NCI-H2171 treated with DMSO at 0.1 percent for 48 hours (cell line): ENCODE measurements around the gene SPINT1.

Experiments
- DNase-seq: peaks from one replicate; lab custom pipeline; 2025; lab: John Stamatoyannopoulos, UW

Gene SPINT1

DNA sequence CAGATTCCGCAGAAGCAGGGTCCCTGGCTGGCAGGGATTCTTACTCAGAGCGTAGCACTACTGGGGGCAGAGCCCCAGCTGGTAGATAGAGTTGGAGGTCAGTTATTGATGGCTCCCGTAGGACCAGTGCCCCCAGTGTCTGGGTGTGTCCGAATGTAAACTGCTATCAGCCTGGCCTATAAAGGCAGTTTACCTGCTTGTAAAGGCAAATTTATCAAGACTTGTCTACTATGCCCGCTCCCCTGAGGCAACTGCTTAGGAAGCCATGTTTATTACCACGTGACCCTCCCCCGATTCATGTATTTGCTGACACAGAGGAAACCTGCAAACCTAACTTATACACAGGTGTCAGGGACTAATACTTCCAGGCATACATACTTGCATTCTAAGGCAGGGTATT, 14.7 kb upstream of the SPINT1 start:
- DNase-seq, result no peak

DNA sequence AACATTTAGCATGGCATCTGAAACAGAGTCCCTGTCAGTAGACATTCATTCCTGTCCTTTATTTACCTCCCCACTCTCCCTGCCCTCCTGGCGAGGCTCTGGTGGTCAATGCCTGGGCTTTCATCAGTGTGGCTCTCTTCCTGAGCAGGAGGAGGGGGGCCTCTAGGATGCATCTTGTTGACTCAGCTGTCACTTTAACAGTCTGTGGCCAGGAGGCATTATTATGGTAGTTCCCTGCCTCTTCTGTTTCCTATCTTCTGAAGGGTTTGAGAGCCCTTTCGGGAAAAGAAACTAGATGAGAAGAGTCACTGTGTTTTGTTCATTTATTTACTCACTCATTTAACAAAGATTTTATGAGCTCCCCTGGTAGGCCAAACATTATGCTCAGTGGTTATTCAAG, 13.0 kb upstream of the SPINT1 start:
- no peak for DNase-seq

DNA sequence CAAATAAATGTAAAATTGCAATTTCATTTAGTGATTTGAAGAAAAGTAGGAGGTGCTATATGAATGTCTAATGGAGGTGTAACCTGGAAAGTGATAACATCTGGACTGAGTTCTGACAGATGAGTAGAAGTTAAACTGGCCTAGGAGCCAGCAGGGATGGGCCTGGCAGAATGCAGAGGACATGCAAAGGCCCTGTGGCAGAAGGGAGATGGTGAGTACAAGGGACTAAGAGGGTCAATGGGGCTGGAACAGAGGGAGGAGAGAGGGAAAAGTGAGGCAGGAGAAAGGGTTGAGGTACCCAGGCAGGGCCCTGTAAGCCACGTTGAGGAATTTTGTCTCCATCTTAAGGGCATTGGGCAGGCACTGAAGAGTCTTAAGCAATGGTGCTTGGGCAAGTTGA, 12.0 kb upstream of the SPINT1 start:
- no peak for DNase-seq

DNA sequence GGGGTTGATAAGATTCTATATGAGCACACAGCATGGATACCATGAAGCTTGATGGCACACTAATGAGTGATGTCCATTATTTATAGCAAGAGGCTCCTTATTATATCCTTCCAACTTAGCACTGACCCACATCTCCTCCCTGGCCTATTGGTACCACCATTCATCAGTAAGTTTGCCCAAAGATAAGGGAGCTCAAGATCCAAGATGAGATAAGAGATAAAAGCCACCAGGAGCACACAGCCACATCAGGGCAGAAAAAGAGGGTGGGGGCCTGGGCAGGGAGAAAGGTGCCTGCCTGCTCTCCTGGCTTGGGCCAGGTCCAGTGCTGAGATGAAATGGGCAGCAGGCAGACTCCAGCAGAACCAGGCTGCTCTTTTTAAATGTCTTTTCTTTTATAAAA, 10.9 kb upstream of the SPINT1 start:
- DNase-seq, result no peak

GRCh38 chr15:40836020-40836419, 7.8 kb upstream of the SPINT1 start:
- no peak for DNase-seq

DNA sequence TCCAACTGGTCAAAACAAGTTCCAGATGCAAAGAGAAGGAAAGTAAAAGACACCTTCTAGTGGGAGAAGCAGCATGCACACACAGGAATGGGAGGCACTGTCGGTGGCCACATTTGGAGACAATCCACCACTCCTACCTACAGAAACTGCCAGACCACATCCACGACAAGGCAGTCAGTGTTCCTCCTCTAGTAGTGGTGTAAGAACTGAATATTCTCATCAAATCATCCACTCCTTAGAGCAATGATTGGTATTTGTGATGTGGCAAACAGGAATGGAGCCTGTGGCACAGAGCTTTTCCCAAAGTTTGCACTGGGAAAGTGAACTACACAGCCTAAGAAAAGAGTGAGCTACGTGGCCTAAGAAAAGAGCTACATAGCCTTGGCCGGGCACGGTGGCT, 5.1 kb upstream of the SPINT1 start:
- DNase-seq, result no peak

DNA sequence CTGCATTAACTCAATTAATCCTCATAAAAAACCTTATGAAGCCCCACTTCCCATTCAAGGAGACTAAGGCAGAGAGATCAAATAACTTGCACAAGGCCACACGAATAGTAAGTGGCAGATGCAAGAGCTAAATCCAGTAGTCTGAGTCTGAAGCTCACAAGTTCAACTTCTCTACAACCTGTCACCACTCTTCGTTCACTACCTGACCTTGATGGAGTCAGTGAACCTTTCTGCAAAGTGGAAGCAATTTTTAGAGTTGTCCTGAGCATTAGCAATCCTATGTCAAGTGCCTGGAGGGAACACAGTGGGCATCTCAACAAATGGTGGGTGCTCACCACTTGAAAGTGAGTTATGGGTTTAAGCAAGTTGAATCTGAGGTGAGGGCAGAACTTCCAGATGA, 2.1 kb upstream of the SPINT1 start:
- no peak for DNase-seq

DNA sequence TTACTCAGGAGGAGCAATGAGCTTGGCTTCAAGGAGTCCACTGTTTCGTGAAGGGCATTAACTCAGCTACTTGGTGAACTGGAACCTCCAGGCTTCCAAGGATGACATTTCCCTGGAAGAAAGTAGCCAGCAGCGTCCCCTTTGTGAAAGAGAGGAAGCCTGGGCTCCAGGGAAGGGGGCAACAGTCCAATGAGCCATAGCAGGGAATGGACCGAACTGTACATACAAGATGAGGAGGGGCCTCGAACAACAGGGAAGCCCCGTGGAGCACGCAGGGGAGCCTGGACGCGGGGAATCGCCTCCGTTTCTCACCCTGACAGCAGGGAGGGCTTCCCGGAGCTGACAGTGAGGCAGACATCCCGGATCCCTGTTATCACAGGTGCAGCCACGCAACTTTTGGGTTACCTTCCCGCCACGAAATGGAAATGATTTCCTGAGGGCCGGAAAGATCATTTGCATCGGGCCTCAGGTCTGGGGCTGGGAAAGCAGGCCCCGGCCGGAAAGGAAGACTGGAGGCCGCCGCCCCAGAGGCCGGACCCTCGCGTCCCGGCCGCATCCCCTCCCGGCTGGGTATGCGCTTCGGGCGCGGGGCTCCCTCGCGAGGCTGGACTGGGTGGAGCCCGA, 475 bp upstream of the SPINT1 start:
- DNase-seq, result no peak

DNA sequence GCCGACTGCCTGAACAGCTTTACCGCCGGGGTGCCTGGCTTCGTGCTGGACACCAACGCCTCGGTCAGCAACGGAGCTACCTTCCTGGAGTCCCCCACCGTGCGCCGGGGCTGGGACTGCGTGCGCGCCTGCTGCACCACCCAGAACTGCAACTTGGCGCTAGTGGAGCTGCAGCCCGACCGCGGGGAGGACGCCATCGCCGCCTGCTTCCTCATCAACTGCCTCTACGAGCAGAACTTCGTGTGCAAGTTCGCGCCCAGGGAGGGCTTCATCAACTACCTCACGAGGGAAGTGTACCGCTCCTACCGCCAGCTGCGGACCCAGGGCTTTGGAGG, 815 bp downstream of the SPINT1 start:
- DNase-seq, result peak; percentile 32

DNA sequence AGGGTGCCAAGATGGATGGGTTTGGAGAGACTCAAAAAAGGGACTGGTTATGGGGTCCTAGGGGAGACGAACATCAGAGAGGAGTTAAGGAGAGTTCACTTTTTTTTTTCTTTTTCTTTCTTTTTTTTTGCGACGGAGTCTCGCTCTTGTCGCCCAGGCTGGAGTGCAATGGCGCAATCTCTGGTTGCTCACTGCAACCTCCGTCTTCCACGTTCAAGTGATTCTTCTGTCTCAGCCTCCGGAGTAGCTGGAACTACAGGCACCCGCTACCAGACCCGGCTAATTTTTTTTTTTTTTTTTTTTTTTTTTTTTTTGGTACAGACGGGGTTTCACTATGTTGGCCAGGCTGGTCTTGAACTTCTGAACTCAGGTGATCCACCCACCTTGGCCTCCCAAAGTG, 1.2 kb downstream of the SPINT1 start:
- DNase-seq, result no peak

DNA sequence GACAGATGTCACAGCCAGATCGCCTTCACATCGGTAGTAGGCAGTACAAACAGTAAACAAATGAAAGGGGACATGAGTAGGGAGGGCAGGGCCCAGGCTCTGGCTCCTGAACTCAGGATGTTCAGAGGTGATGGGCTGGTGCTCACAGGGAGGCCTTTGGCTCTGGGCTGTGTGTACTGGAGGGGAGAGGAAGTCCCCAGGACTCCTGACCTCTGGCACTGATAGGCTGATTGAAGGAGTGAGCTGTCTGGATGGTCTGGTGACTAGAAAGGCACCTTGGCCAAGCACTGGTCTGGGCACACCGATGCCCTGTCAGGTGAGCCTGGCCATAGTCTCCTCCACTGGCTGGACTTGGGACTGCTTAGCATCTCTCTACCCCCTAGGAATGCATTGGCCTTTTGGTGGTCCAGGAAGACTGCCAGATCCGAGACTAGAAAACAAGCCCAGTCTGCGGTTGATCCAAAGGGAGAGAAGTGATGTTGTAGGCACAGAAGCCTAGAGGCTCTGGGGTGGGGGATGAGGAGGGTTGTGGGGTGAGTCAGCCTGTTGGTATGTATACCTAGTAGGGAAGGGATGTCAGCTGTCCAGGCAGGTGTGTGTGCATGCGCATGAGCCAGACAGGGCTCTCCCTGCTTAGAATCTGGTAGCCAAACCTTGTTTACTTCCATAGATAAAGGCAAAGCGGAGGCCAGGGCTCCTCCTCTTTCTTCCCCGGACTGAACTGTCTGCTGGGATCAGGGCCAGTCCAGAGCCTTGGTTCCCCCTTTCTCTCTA, 1.9 kb downstream of the SPINT1 start:
- peak; percentile 19 for DNase-seq

DNA sequence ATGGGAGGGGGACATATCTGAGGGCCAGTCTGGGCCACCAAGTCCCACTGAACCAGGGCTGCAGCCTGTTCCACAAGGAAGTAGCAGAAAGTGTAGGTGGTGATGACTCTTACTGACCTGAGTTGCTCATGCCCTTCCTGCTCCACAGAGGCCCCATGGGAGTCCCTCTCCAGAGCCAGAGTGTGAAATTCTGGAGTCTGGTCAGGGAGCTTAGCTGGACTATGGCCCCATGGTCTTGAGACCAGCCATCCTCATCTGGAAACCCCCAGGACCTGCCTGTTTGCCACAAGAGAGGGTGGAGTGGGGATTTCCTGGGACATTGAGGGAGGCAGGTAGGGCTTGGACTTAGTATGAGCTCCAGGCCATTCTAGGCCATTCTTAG, 3.0 kb downstream of the SPINT1 start:
- no peak for DNase-seq

DNA sequence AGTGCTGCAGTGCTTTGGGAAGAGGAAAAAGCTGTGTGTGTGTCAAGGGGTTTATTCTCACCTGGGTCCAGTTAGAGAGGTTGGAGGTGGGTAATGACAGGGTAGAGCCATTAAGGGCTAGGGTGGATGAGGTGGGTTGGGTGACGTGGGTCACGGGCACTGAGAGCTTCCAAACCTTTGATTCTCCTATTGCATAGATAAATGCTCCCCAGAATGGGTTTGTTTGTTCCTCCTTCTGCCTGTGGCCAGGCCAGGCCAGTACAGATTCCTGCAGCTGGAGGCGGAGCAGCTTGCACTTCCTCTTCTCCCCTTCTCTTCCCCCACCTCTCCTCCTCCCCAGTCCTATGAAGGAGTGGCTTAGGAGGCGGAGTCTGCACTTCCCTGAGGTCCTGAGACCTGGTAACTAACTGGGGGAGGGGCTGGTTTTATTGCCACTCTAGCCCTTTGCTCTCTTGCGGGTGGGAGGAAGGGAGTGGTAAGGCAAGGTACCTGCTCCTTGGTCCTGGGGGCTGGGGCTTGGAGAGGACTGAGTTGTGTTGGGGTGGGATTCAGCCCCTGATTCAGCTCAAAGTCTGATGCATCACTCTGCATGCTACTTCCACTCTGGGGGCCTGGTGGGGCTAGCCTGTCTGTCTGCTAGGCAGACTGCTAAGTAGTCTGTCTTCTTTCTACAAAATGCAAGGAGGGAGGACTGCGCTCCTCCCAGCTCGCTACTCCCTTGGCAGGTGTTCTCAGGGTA, 3.5 kb downstream of the SPINT1 start:
- no peak for DNase-seq

- DNase-seq, result no peak
These were observed 6.8 kb downstream of the SPINT1 start for GRCh38 chr15:40850576-40851112.

- no peak for DNase-seq
These were observed 8.7 kb downstream of the SPINT1 start for GRCh38 chr15:40852529-40852928.

DNA sequence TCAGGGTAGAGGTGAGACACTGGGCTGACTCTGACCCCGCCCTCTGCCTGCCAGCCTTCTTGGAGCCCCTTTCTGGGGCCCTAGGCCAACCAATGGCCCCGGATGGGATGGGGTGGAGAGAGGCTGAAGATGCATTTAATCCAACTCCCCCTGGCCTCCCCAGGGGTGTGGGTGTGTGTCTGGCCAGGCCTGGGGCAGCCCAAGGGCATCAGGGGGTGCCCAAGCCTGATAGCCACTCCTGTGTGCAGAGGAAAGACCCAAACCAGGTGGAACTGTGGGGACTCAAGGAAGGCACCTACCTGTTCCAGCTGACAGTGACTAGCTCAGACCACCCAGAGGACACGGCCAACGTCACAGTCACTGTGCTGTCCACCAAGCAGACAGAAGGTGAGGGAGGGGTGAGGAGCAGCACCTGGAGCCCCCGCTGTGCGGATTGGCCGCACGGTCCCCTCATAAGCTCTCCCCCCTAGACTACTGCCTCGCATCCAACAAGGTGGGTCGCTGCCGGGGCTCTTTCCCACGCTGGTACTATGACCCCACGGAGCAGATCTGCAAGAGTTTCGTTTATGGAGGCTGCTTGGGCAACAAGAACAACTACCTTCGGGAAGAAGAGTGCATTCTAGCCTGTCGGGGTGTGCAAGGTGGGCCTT, 9.5 kb downstream of the SPINT1 start:
- DNase-seq, result no peak

GRCh38 chr15:40854161-40854560, 10.3 kb downstream of the SPINT1 start:
- no peak for DNase-seq

DNA sequence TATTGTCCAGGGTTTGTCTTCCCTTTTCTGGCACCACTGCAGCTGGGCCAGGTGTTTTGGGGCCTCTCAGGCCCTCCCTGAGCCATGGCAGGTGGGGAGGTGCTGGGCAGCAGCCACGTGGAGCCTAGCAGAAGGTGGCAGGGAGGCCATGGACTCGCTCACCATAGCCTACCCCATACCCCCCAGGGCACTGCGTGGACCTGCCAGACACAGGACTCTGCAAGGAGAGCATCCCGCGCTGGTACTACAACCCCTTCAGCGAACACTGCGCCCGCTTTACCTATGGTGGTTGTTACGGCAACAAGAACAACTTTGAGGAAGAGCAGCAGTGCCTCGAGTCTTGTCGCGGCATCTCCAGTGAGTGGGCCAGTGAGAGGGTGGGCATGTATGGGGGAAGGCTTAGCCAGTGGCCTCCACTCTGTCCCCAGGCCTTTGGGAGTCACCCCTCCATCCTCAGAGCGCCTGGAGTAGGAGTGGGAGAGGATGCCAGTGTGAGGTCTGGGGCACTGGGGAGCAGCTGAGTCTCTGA, 11.9 kb downstream of the SPINT1 start:
- no peak for DNase-seq

GRCh38 chr15:40856746-40857145, 12.9 kb downstream of the SPINT1 start:
- no peak for DNase-seq

DNA sequence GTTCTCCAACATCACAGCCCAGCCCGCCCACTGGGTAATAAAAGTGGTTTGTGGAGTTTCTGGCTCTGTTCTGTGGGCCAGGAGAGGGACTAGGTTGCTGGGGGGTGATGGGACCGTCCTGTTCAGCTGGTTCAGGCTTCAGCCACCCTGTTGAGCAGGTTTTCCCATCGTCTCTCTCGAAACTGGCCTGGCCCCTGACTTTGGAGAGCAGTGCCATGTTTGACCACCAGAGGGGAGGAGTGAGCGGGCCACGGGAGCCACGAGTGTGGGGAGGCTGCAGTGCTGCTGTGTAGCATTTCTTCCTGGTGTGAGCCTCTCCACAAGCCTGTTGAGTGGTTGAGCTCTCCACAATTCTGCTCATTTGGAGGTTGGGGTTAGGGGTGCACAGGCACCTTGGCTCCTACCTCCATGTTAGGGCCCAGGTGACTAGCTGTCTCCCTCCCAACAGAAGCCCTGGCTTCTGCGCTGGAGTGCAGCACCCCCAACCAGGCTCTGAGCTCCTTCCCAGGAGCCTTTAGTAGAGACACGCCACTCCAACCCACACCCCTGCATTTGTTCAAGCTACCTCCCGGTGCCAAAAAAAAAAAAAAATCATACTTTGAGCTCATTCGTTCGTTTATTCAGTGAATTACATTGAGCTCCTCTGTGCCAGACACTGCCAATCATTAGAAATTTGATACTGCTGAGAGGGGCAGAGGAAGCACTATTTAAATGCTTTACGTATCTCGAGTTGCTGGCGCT, 13.9 kb downstream of the SPINT1 start:
- peak; percentile 87 for DNase-seq

DNA sequence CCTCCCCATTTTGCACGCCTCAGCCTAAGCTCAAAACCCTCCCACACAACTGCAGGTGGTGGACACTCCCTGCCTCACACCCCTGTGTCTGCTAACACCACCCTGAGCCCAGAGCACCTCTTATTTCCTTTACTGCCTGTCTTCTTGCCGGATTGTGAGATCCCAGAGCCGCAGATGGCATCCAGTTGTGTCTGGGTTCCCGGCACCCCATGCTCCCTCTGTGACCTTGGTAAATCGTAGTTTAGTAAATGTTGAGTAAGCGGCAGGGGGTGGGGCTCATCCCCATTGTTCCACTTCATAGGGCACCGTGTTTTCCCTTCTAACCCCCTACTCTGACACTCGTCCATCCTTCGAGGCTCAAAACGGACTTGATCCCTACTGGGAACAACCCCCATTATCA, 14.9 kb downstream of the SPINT1 start:
- no peak for DNase-seq
